Skin epidermis (tissue), 12 donors: Measurements from ENCODE around the gene CCSAP.
"Not testable (repeated sequence)": the region's sequence is repeated elsewhere in the genome, so short reads cannot be mapped to it uniquely, and the experiment has no call there.

Source experiments
- H3K27ac ChIP-seq, 21 experiments: fragments of 200-600 bp; sonication (generic) in 11 of 21; one replicate each; pipeline ENCODE4 v1.5.0; 2020; ENCODE audit warnings: mild to moderate bottlenecking in 3 of 21, inconsistent platforms in 2 of 21, moderate library complexity in 2 of 21
- H3K4me3 ChIP-seq, 7 experiments: fragments of 200-600 bp; sonication (generic) in 2 of 7; one replicate each; pipeline ENCODE4 v1.5.0; 2020; ENCODE audit warnings: inconsistent platforms in 2 of 7, mild to moderate bottlenecking in 2 of 7, moderate library complexity in 1 of 7

Gene CCSAP

GRCh38 chr1:229328598-229329362, 14.1 kb downstream of the CCSAP start:
- H3K27ac ChIP-seq, result no peak overlapping the region
- no peak overlapping the region for H3K4me3 ChIP-seq

DNA sequence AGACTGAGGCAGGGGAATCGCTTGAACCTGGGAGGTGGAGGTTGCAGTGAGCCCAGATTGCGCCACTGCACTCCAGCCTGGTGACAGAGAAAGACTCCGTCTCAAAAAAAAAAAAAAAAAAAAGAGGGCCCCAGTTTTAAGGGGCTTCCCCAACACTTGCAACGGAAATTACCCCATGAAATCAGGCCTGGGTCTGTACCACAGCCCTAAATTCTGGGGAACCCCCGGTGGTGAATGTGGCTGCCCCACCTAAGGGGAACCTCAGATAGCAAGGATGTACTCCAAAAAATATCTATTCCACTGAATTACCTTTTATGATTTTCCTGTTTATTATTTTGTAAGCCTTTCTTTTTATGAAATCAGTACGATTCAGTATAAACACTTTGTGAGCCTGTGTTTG, 15.1 kb downstream of the CCSAP start:
- H3K4me3 ChIP-seq, result not testable (repeated sequence)

GRCh38 chr1:229326601-229327000, 16.2 kb downstream of the CCSAP start:
- H3K27ac ChIP-seq, result peak overlapping the region in 3 of 21 experiments; percentile 37 to 56 (median 50)

More for the DNA sequence above, 15.1 kb downstream of the CCSAP start:
- not testable (repeated sequence) for H3K27ac ChIP-seq

DNA sequence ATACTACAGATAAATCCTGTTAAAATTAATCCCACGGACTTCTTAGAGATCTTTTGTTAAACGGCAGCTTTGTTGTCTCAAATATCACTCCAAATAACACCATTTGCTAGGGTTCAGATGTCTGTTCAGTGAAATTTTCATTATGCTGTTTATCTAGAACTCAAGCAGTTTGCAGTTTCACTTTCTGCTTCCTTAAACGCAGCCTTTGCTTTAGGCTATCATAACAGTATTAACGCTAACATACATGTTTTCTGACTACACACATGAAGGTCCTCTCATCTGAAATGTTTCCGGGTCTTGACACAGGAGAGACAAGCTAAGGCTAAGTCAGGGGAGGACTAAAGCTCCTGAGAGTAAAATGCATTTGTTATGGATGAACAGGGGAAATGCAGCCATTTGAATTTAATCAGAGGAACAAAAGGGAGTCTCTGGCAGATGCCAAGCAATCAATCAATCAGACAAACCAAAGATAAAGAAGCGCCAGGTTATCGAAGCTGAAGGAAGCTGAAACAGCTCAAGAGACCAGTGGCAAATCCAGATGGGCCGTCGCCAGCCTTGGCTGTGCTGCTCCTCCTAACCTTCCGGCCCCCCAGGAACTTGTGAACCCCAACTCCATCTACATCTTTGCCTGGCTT, 16.9 kb downstream of the CCSAP start:
- Histone ChIP-seq H3K27ac (peak overlapping the region in 9 of 21 experiments; percentile 1 to 56 (median 14)), H3K4me3 (no peak overlapping the region)

More at GRCh38 chr1:229326601-229327000, 16.2 kb downstream of the CCSAP start:
- no peak overlapping the region for H3K4me3 ChIP-seq

GRCh38 chr1:229325401-229325800, 17.4 kb downstream of the CCSAP start:
- H3K27ac ChIP-seq, result peak overlapping the region in 9 of 21 experiments; percentile 1 to 50 (median 10)
- H3K4me3 ChIP-seq, result no peak overlapping the region

DNA sequence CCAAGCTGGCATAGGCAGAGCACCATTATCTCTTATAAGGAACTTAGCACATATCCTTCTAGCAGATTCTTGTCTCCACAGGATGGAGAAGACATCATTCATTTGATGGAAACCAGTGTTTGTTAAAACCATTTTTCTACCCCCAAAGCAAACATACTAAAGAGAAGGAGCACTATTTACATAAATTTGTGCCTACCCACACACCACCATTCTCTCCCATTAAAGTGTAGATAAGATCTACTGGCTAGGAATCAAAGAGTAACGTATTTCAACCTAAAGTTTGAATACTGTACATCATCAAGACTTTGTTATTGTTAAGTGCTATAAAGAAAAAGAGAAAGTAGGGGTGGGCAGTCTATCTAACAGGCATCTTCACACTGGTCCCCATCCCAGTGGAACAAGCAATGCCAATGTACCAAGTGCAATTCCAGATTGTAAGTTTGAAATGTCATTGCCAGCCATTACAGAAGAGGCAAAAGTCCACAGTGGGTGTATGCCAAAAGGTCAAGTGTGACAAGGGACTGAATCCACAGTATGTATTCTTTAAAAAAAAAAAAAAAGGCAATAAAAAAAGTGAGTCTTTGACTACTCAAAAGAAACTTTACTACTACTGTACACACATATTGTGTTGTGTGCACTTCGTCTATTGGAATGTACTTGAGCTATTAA, 18.8 kb downstream of the CCSAP start:
- H3K4me3 ChIP-seq, result no peak overlapping the region
- no peak overlapping the region for H3K27ac ChIP-seq

GRCh38 chr1:229323201-229323600, 19.6 kb downstream of the CCSAP start:
- Histone ChIP-seq H3K27ac (no peak overlapping the region), H3K4me3 (no peak overlapping the region)

DNA sequence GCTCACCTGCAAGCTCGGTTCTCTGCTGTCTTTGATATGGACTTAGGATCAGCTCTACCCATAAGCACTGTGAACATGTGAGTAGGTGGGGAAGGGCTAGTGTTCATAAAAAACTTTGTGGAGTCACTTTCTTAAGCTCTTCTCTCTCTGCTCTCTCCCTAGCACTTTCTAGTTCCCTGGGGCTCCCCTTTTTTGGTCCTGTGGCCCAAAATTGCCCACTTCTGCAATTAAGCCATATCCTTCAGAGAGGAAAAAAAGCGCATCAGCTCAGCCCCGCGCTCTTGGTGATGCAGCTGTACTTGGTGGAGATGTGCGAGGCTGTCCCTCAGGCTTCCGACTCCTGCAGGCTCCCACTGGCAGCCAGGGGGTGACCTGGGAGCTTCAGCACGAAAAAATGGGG, 23.4 kb downstream of the CCSAP start:
- Histone ChIP-seq H3K4me3 (no peak overlapping the region), H3K27ac (no peak overlapping the region)

- Histone ChIP-seq H3K4me3 (no peak overlapping the region), H3K27ac (no peak overlapping the region)
Observed at GRCh38 chr1:229318056-229318455, 24.8 kb downstream of the CCSAP start.

DNA sequence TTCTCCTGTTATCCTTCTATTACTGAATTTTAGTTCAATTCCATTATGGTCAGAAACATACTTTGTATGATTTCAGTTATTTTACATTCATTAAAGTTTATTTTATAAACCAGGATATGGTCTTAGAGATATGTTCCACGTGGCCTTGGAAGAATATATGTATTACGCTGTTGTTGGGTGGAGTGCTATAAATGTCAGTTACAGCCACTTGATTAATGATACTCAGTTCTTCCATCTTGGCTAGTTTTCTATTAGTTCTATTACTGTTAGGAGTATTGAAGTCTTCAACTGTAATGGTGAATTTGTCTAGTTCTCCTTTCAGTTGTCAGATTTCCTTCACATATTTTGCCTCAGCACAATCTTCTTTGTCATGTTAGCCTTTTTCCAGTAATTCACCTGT, 26.7 kb downstream of the CCSAP start:
- H3K4me3 ChIP-seq, result no peak overlapping the region

GRCh38 chr1:229310833-229311232, 32.0 kb downstream of the CCSAP start:
- Histone ChIP-seq H3K27ac (no peak overlapping the region), H3K4me3 (no peak overlapping the region)

More for the DNA sequence above, 26.7 kb downstream of the CCSAP start:
- H3K27ac ChIP-seq, result no peak overlapping the region

- Histone ChIP-seq H3K4me3 (no peak overlapping the region), H3K27ac (no peak overlapping the region)
Observed at GRCh38 chr1:229309684-229310083, 33.2 kb downstream of the CCSAP start.

- no peak overlapping the region for H3K27ac ChIP-seq
- H3K4me3 ChIP-seq, result no peak overlapping the region
Observed at GRCh38 chr1:229309074-229309473, 33.8 kb downstream of the CCSAP start.

DNA sequence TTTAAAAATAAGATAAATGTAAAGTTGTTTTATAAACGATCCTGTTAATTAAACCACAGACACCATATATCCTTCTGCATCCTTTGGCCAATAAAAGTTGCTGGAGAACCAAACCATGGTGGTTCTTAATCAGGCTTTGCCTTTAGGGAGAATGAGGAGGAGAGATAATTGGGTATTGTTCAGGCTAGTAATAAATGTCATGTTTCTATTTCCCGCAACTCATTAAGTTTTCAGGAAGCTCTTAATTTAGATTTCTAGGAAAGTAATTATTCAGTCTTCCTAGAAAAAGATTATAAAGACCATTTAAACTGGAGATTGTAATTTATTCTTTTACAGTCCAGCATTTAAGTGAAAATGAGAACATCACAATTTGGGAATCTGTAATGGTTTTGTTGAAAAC, 37.5 kb downstream of the CCSAP start:
- H3K27ac ChIP-seq, result no peak overlapping the region
- no peak overlapping the region for H3K4me3 ChIP-seq

DNA sequence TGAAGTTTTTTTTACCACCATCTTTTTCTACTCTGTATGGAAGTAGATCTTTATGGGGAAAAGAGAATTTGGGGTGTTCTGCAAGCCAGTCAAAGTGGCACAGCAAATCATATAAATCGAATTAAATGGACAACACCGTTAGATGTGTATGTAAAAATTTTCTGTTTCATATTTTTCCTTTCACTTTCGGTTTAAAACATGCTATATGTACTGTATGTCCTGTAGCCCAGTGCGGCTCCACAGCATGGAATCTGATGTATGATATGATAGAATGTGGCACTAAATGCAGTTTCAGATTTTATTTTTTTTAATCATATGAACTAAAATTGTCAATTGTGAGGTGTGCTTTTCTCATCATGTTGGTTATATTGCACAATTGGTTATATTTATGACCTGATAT, 39.0 kb downstream of the CCSAP start:
- Histone ChIP-seq H3K27ac (no peak overlapping the region), H3K4me3 (no peak overlapping the region)

GRCh38 chr1:229302740-229303139, 40.1 kb downstream of the CCSAP start:
- Histone ChIP-seq H3K4me3 (no peak overlapping the region), H3K27ac (no peak overlapping the region)

DNA sequence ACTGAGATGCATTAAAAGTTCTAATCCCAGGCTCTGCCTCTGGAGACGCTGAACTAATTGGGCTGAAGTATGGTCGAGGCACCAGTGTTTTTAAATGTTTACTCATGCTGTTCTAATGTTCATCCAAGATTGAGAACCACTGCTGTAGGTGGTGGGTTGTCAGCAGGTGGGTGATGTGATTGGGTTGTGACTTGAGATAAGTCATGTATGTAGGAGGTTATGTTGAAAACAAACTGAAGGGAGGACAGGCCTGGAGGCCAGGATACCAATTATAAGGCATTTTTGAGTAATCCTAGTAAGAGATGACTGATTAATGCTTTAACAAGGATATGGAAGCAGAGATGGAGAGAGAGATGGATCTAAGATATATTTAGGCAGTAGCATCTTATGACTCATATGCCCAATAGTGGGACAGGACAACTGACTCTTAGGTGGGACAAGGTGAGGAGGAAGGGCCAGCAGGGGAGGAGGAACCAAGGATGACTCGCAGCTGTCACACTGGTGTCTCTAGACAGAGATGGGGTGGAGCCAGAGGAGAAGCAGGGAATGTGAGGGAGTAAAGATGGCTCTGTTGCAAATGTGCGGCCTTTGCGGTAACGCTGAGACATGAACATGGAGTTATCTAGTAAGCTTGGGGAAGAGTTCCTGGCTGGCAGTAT, 42.6 kb downstream of the CCSAP start:
- no peak overlapping the region for H3K27ac ChIP-seq
- H3K4me3 ChIP-seq, result no peak overlapping the region

DNA sequence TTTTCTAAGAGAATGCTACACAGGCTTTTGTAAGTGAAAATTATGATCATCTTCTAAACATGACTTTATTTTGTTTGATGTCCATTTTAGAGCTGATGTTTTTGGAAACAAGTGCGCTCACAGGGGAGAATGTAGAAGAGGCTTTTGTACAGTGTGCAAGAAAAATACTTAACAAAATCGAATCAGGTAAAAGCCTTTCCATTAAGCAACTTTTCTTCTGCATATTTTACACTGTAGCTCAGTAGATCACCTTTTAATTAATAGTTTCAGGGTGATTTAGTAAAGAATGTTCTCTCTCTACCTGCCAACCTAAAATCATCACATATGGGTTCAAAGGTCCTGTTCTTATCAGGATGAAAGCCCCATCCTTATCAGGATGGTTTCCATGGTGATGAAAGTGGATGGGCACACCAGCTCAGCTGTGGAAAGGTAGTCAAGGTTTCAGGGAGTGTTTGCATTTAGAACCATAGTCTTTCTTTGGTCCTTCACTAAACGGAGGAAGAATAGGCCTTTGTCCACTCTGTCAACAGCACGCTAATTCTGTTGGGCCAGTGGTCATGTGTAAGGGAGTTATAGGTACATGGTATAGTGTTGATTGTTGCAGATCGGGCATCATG, 43.9 kb downstream of the CCSAP start:
- Histone ChIP-seq H3K27ac (no peak overlapping the region), H3K4me3 (no peak overlapping the region)

GRCh38 chr1:229298420-229298819, 44.4 kb downstream of the CCSAP start:
- no peak overlapping the region for H3K4me3 ChIP-seq
- H3K27ac ChIP-seq, result no peak overlapping the region

GRCh38 chr1:229297746-229298145, 45.1 kb downstream of the CCSAP start:
- no peak overlapping the region for H3K4me3 ChIP-seq
- no peak overlapping the region for H3K27ac ChIP-seq
